GM12892 (cell line): ENCODE data around the gene HKDC1.

Source experiments
- POLR2A ChIP-seq: IDR thresholded peaks from 2 replicates; pipeline ENCODE4 v1.6.1; 2011; ENCODE audit warnings: low read depth, low read length, control low read depth
- POLR2AphosphoS5 ChIP-seq: IDR thresholded peaks from 2 replicates; pipeline ENCODE4 v1.6.1; 2011; ENCODE audit warnings: low read depth, low read length, control low read depth
- TAF1 ChIP-seq: IDR thresholded peaks from 2 replicates; pipeline ENCODE4 v1.6.1; 2011; ENCODE audit warnings: low read depth, mild to moderate bottlenecking, control low read depth, low read length, borderline replicate concordance

DNA sequence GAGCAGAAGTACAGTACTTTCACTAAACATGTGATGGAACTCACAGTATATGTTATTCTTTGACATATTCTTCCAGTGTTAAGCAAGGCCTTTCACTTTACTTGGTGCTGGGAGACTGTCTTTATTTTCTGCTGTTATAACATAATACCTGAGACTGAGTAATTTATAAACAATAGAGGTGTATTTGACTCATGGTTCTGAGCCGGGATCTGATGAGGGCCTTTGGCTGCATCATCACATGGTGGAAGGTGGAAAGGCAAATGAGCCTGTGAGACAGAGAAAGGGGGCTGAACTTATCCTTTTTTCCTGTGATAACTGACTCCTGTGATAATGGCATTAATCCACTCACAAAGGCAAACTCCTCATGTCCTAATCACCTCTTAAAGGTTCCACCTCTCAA, 38.7 kb upstream of the HKDC1 start:
- TF ChIP-seq POLR2A (no peak), POLR2AphosphoS5 (no peak), TAF1 (no peak)
